WTC11 (cell line): ENCODE measurements around the gene C1QTNF8. TPM values are rescaled to one million over a fixed set of nuclear protein-coding genes. Genes with fewer than 3 reads are reported as not detected.

Experiments
- ATAC-seq: fragments of 200-7000 bp; cut with Tn5 transposase; 2 replicates; pipeline ENCODE4 v1.10.0; 2021; ENCODE audit warnings: mild to moderate bottlenecking, moderate library complexity
- CTCF ChIA-PET: fragments of 300-600 bp; sonication (Branson Sonifier 250); formaldehyde crosslinking; loops from one replicate; lab custom pipeline; 2021; ENCODE audit warnings: antibody characterized with exemption; lab: Charles Lee
- POLR2A ChIA-PET: fragments of 350-600 bp; sonication (Branson Sonifier 250); formaldehyde crosslinking; loops from one replicate; lab custom pipeline; 2021; ENCODE audit warnings: antibody characterized with exemption; lab: Charles Lee
- DNase-seq: peaks from one replicate; pipeline ENCODE4 v3.0.0; 2021; ENCODE audit warnings: low spot score
- H3K27ac Mint-ChIP-seq: 2 replicates; pipeline ENCODE4 v1.8.0; 2021; ENCODE audit warnings: mixed read lengths
- H3K27me3 Mint-ChIP-seq: 2 replicates; pipeline ENCODE4 v1.8.0; 2021; ENCODE audit warnings: low read depth, mild to moderate bottlenecking, moderate library complexity, mixed read lengths
- H3K36me3 Mint-ChIP-seq: 2 replicates; pipeline ENCODE4 v1.8.0; 2021; ENCODE audit warnings: mixed read lengths
- H3K4me1 Mint-ChIP-seq: 2 replicates; pipeline ENCODE4 v1.8.0; 2022; ENCODE audit warnings: mixed read lengths
- H3K4me3 Mint-ChIP-seq: 2 replicates; pipeline ENCODE4 v1.8.0; 2021; ENCODE audit warnings: mild to moderate bottlenecking, moderate library complexity, mixed read lengths
- H3K9me3 Mint-ChIP-seq: 2 replicates; pipeline ENCODE4 v1.8.0; 2021; ENCODE audit warnings: mixed read lengths
- AFF4 ChIP-seq: sonication (generic); formaldehyde crosslinking; IDR thresholded peaks from 2 replicates; pipeline ENCODE4 v1.8.1; 2023; ENCODE audit warnings: mild to moderate bottlenecking, missing genetic modification reagents, borderline replicate concordance
- CBFB ChIP-seq: sonication (generic); formaldehyde crosslinking; IDR thresholded peaks from 2 replicates; pipeline ENCODE4 v1.8.1; 2022; ENCODE audit warnings: mild to moderate bottlenecking, low read depth, missing genetic modification reagents
- CTCF ChIP-seq: fragments of 200-600 bp; IDR thresholded peaks from 2 replicates; pipeline ENCODE4 v1.8.0; 2022; ENCODE audit warnings: antibody characterized with exemption
- GRHL2 ChIP-seq: fragments of 250-450 bp; sonication (Bioruptor Pico); IDR thresholded peaks from 2 replicates; pipeline ENCODE4 v1.8.0; 2022; ENCODE audit warnings: mild to moderate bottlenecking, moderate library complexity; ENCODE audit not compliant: insufficient replicate concordance, severe bottlenecking
- GTF2I ChIP-seq: fragments of 250-450 bp; sonication (Bioruptor Pico); conservative IDR thresholded peaks from 2 replicates; pipeline ENCODE4 v1.4.0; 2021; ENCODE audit warnings: mild to moderate bottlenecking
- NR2C2 ChIP-seq: sonication (generic); formaldehyde crosslinking; IDR thresholded peaks from 2 replicates; pipeline ENCODE4 v1.8.0; 2022; ENCODE audit warnings: mild to moderate bottlenecking, missing genetic modification reagents
- TCF7 ChIP-seq: sonication (generic); formaldehyde crosslinking; IDR thresholded peaks from 2 replicates; pipeline ENCODE4 v1.8.0; 2022; ENCODE audit warnings: mild to moderate bottlenecking, low read depth, missing genetic modification reagents, moderate library complexity
- TEAD1 ChIP-seq: sonication (generic); formaldehyde crosslinking; IDR thresholded peaks from 2 replicates; pipeline ENCODE4 v1.8.0; 2022; ENCODE audit warnings: mild to moderate bottlenecking, missing genetic modification reagents
- USF2 ChIP-seq: sonication (generic); formaldehyde crosslinking; IDR thresholded peaks from 2 replicates; pipeline ENCODE4 v1.8.1; 2023; ENCODE audit warnings: mild to moderate bottlenecking, missing genetic modification reagents, moderate library complexity
- ZNF219 ChIP-seq: sonication (generic); formaldehyde crosslinking; IDR thresholded peaks from 2 replicates; pipeline ENCODE4 v1.8.0; 2023; ENCODE audit warnings: missing genetic modification reagents, mild to moderate bottlenecking, borderline replicate concordance
- ZNF416 ChIP-seq: fragments of 250-450 bp; sonication (Bioruptor Pico); IDR thresholded peaks from 2 replicates; pipeline ENCODE4 v1.9.0; 2021; ENCODE audit warnings: mild to moderate bottlenecking, inconsistent platforms
- ZNF423 ChIP-seq: fragments of 250-450 bp; sonication (Bioruptor Pico); IDR thresholded peaks from 2 replicates; pipeline ENCODE4 v2.1.2; 2022; ENCODE audit warnings: mild to moderate bottlenecking, moderate library complexity
- ZNF425 ChIP-seq: fragments of 250-450 bp; sonication (Bioruptor Pico); conservative IDR thresholded peaks from 2 replicates; pipeline ENCODE4 v1.9.0; 2021; ENCODE audit warnings: mild to moderate bottlenecking
- ZNF671 ChIP-seq: fragments of 250-450 bp; sonication (Bioruptor Pico); IDR thresholded peaks from 2 replicates; pipeline ENCODE4 v1.8.0; 2021; ENCODE audit warnings: mild to moderate bottlenecking
- total RNA-seq: library from RNA; stranded (reverse); gene quantifications from 3 replicates; pipeline ENCODE4 v1.2.3, GENCODE V29; 2021
- TF ChIP-seq, protein P1 (sequence below): sonication (generic); formaldehyde crosslinking; IDR thresholded peaks from 2 replicates; pipeline ENCODE4 v1.8.0; 2023; ENCODE audit warnings: missing genetic modification reagents, mild to moderate bottlenecking, borderline replicate concordance
- TF ChIP-seq, protein P2 (sequence below): sonication (generic); formaldehyde crosslinking; IDR thresholded peaks from 2 replicates; pipeline ENCODE4 v1.8.0; 2022; ENCODE audit warnings: mild to moderate bottlenecking, missing genetic modification reagents

Gene C1QTNF8
- total RNA-seq, 1 experiment from 2014 or later, result 0.13 TPM

DNA sequence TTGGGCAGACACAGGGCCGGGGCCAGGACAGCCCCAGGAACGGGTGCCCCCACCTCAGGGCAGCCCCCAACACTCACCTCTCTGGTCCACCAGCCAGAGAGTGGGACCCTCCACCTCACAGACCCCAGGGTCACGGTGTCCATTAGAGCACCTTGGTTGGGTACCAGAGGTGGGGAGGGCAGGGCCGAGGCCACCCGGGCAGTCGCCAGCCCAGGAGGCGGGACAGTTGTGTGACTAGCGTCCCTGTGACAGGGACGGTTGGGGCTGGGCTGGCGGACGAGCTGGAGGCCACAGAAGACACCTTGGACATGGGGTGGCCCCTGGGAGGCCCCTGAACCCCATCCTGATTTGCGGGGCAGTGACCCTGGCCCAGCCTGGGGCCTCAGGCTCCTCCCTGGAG, 11.7 kb upstream of the C1QTNF8 start:
- Mint-ChIP-seq H3K4me1 (no peaks in the 10 kb centered on the region), H3K27me3 (peaks cover 13% of the 10 kb centered on the region; the same call in 1 of the 2 replicates), H3K27ac (no peak overlapping the region), H3K4me3 (no peak overlapping the region), H3K9me3 (no peaks in the 10 kb centered on the region), H3K36me3 (no peaks in the 10 kb centered on the region)
- ChIA-PET CTCF (interaction anchor here (0.9 to 2.1 kb wide), 2 partner anchors 53 to 86 kb away, joined by 3 to 6 read pairs; no protein-coding TSS in a partner anchor), POLR2A (no interaction called here)
- no peak for ATAC-seq
- no peak for DNase-seq
- TF ChIP-seq GRHL2 (CRISPR knock-in tag) (no peak), CBFB (CRISPR knock-in tag) (no peak), GTF2I (CRISPR knock-in tag) (no peak), ZNF425 (CRISPR knock-in tag) (no peak)

DNA sequence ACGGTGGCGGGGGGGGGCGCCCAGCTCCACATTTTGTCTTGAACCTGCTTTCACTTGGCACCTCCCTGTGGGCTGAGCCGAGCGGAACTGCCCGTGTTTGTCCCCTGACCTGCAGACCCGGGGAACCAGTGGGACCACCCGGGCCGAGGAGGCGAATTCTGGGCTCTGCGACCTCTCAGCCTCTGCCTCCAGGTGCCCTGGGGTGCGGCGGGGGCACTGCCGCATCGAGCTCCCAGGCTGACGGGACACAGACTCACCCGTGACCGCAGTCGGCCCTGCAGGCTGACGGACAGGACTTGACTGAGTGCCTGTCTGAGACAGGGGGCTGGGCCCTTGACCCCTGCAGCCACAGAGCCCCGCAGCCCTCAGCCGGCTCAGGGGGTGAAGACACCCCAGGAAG, 11.1 kb upstream of the C1QTNF8 start:
- ATAC-seq, result no peak
- CTCF ChIA-PET, result interaction anchor here (0.9 to 2.1 kb wide), 2 partner anchors 52 to 87 kb away, joined by 3 to 6 read pairs; no protein-coding TSS in a partner anchor
- no peak for TF ChIP-seq USF2 (CRISPR knock-in tag)
- no peak for TF ChIP-seq ZNF425 (CRISPR knock-in tag)
- TF ChIP-seq CBFB (CRISPR knock-in tag), result no peak
- no peak for TF ChIP-seq CTCF
- TF ChIP-seq, protein P1, sequence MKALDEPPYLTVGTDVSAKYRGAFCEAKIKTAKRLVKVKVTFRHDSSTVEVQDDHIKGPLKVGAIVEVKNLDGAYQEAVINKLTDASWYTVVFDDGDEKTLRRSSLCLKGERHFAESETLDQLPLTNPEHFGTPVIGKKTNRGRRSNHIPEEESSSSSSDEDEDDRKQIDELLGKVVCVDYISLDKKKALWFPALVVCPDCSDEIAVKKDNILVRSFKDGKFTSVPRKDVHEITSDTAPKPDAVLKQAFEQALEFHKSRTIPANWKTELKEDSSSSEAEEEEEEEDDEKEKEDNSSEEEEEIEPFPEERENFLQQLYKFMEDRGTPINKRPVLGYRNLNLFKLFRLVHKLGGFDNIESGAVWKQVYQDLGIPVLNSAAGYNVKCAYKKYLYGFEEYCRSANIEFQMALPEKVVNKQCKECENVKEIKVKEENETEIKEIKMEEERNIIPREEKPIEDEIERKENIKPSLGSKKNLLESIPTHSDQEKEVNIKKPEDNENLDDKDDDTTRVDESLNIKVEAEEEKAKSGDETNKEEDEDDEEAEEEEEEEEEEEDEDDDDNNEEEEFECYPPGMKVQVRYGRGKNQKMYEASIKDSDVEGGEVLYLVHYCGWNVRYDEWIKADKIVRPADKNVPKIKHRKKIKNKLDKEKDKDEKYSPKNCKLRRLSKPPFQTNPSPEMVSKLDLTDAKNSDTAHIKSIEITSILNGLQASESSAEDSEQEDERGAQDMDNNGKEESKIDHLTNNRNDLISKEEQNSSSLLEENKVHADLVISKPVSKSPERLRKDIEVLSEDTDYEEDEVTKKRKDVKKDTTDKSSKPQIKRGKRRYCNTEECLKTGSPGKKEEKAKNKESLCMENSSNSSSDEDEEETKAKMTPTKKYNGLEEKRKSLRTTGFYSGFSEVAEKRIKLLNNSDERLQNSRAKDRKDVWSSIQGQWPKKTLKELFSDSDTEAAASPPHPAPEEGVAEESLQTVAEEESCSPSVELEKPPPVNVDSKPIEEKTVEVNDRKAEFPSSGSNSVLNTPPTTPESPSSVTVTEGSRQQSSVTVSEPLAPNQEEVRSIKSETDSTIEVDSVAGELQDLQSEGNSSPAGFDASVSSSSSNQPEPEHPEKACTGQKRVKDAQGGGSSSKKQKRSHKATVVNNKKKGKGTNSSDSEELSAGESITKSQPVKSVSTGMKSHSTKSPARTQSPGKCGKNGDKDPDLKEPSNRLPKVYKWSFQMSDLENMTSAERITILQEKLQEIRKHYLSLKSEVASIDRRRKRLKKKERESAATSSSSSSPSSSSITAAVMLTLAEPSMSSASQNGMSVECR (CRISPR knock-in tag), result no peak
- no peak for TF ChIP-seq TCF7
- TF ChIP-seq ZNF671 (CRISPR knock-in tag), result no peak
- TF ChIP-seq ZNF416 (CRISPR knock-in tag), result no peak
- no peak for TF ChIP-seq ZNF219
- TF ChIP-seq, protein P2, sequence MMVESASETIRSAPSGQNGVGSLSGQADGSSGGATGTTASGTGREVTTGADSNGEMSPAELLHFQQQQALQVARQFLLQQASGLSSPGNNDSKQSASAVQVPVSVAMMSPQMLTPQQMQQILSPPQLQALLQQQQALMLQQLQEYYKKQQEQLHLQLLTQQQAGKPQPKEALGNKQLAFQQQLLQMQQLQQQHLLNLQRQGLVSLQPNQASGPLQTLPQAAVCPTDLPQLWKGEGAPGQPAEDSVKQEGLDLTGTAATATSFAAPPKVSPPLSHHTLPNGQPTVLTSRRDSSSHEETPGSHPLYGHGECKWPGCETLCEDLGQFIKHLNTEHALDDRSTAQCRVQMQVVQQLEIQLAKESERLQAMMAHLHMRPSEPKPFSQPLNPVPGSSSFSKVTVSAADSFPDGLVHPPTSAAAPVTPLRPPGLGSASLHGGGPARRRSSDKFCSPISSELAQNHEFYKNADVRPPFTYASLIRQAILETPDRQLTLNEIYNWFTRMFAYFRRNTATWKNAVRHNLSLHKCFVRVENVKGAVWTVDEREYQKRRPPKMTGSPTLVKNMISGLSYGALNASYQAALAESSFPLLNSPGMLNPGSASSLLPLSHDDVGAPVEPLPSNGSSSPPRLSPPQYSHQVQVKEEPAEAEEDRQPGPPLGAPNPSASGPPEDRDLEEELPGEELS (CRISPR knock-in tag), result no peak
- TF ChIP-seq AFF4 (CRISPR knock-in tag), result no peak
- no peak for TF ChIP-seq ZNF423 (CRISPR knock-in tag)
- no peak for TF ChIP-seq GRHL2 (CRISPR knock-in tag)
- TF ChIP-seq NR2C2 (CRISPR knock-in tag), result no peak
- TF ChIP-seq TEAD1 (CRISPR knock-in tag), result no peak

More for the DNA sequence above, 11.1 kb upstream of the C1QTNF8 start:
- no peaks in the 10 kb centered on the region for H3K36me3 Mint-ChIP-seq
- peaks cover 13% of the 10 kb centered on the region; the same call in 1 of the 2 replicates for H3K27me3 Mint-ChIP-seq
- H3K4me1 Mint-ChIP-seq, result no peaks in the 10 kb centered on the region
- no peak overlapping the region for H3K4me3 Mint-ChIP-seq
- POLR2A ChIA-PET, result no interaction called here
- no peak overlapping the region for H3K27ac Mint-ChIP-seq
- no peaks in the 10 kb centered on the region for H3K9me3 Mint-ChIP-seq
- DNase-seq, result no peak
